Caco-2 (cell line): ENCODE measurements around the gene NRXN2. TPM values are rescaled to one million over a fixed set of nuclear protein-coding genes. Genes with fewer than 3 reads are reported as not detected.

Source experiments
- BruUV-seq: library from RNA; stranded (reverse); fragments of 400-500 nt; replicated peaks from 2 replicates; lab custom pipeline; 2021; lab: Mats Ljungman, UMichigan
- CTCF ChIA-PET: fragments of 300-600 bp; sonication (Branson Sonifier 250); formaldehyde crosslinking; loops from one replicate; lab custom pipeline; 2022; ENCODE audit warnings: antibody characterized with exemption; lab: Charles Lee
- POLR2A ChIA-PET: fragments of 300-600 bp; sonication (Branson Sonifier 250); formaldehyde crosslinking; loops from one replicate; lab custom pipeline; 2022; ENCODE audit warnings: antibody characterized with exemption; lab: Charles Lee
- DNase-seq, 2 experiments: peaks; one replicate each; pipeline versions ENCODE4 v3.0.0 to v3.0.0-alpha.2; 2020 to 2022
- H3K27me3 ChIP-seq: replicated peaks from 2 replicates; pipeline ENCODE4 v1.6.0; 2011; ENCODE audit warnings: low read length; ENCODE audit not compliant: control insufficient read depth, insufficient read depth
- H3K36me3 ChIP-seq: 2 replicates; pipeline ENCODE4 v1.5.1; 2011; ENCODE audit warnings: low read length; ENCODE audit not compliant: control insufficient read depth, insufficient read depth
- H3K4me1 ChIP-seq: fragments of 250-450 bp; sonication (Bioruptor Pico); 2 replicates; pipeline ENCODE4 v1.5.1; 2020; ENCODE audit warnings: mild to moderate bottlenecking
- H3K4me3 ChIP-seq: 2 replicates; pipeline ENCODE4 v1.5.1; 2011; ENCODE audit warnings: low read depth, mild to moderate bottlenecking, control low read depth, low read length
- H3K9me3 ChIP-seq: fragments of 250-450 bp; sonication (Bioruptor Pico); 2 replicates; pipeline ENCODE4 v1.5.1; 2020; ENCODE audit warnings: mild to moderate bottlenecking, moderate library complexity
- H3K27ac Mint-ChIP-seq: one replicate; pipeline ENCODE4 v1.8.0; 2022; ENCODE audit warnings: mixed read lengths; ENCODE audit not compliant: unreplicated experiment
- H3K27me3 Mint-ChIP-seq: one replicate; pipeline ENCODE4 v1.8.0; 2022; ENCODE audit warnings: mixed read lengths; ENCODE audit not compliant: insufficient read depth, unreplicated experiment
- H3K36me3 Mint-ChIP-seq: one replicate; pipeline ENCODE4 v1.8.0; 2022; ENCODE audit warnings: mild to moderate bottlenecking, mixed read lengths; ENCODE audit not compliant: insufficient read depth, unreplicated experiment
- H3K4me1 Mint-ChIP-seq: one replicate; pipeline ENCODE4 v1.8.0; 2022; ENCODE audit warnings: low read depth, mixed read lengths; ENCODE audit not compliant: unreplicated experiment
- H3K4me3 Mint-ChIP-seq: one replicate; pipeline ENCODE4 v1.8.0; 2022; ENCODE audit warnings: mild to moderate bottlenecking, moderate library complexity, mixed read lengths; ENCODE audit not compliant: unreplicated experiment
- H3K9me3 Mint-ChIP-seq: one replicate; pipeline ENCODE4 v1.8.0; 2022; ENCODE audit warnings: mixed read lengths; ENCODE audit not compliant: unreplicated experiment
- intact Hi-C: fragments of 100-400 bp; cut with micrococcal nuclease; formaldehyde crosslinking; loops from one replicate; pipeline ENCODE4 v1.10.0; 2022; ENCODE audit not compliant: unreplicated experiment
- total RNA-seq: library from RNA; stranded (reverse); gene quantifications from 2 replicates; pipeline ENCODE4 v1.2.3, GENCODE V29; 2022
- TF ChIP-seq, protein P1 (sequence below), 2 experiments: fragments of 200-600 bp in 1 of 2; IDR thresholded peaks; 1 replicate in 1 of 2; 2 replicates in 1 of 2; pipeline versions ENCODE4 v1.5.1 to v1.8.0; 2011 to 2022; ENCODE audit warnings: antibody characterized with exemption in 1 of 2, control low read depth in 1 of 2, inconsistent platforms in 1 of 2, low read depth in 1 of 2, low read length in 1 of 2, mild to moderate bottlenecking in 1 of 2, moderate library complexity in 1 of 2; ENCODE audit not compliant: insufficient read depth in 1 of 2, severe bottlenecking in 1 of 2, unreplicated experiment in 1 of 2

NRXN2 gene
- total RNA-seq, 1 experiment from 2014 or later, result 7.6 TPM

GRCh38 chr11:64642418-64642735 is 80.6 kb downstream of the NRXN2 start:
- no TSS peak for BruUV-seq
- ChIA-PET POLR2A (no interaction called here), CTCF (no interaction called here)
- Mint-ChIP-seq H3K4me3 (no peak overlapping the region), H3K4me1 (no peaks in the 10 kb centered on the region), H3K27me3 (peaks cover 3% of the 10 kb centered on the region), H3K27ac (no peak overlapping the region), H3K9me3 (no peaks in the 10 kb centered on the region), H3K36me3 (no peaks in the 10 kb centered on the region)
- DNase-seq, result no peak
- no peaks in the 10 kb centered on the region for H3K36me3 ChIP-seq
- TF ChIP-seq, protein P1, sequence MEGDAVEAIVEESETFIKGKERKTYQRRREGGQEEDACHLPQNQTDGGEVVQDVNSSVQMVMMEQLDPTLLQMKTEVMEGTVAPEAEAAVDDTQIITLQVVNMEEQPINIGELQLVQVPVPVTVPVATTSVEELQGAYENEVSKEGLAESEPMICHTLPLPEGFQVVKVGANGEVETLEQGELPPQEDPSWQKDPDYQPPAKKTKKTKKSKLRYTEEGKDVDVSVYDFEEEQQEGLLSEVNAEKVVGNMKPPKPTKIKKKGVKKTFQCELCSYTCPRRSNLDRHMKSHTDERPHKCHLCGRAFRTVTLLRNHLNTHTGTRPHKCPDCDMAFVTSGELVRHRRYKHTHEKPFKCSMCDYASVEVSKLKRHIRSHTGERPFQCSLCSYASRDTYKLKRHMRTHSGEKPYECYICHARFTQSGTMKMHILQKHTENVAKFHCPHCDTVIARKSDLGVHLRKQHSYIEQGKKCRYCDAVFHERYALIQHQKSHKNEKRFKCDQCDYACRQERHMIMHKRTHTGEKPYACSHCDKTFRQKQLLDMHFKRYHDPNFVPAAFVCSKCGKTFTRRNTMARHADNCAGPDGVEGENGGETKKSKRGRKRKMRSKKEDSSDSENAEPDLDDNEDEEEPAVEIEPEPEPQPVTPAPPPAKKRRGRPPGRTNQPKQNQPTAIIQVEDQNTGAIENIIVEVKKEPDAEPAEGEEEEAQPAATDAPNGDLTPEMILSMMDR (IDR thresholded peaks at IDR 0.05; ENCODE audit: insufficient read depth in 1 of 2, low read depth in 1 of 2, low read length in 1 of 2, severe bottlenecking in 1 of 2, unreplicated experiment in 1 of 2), result no peak
- no peak overlapping the region for H3K4me3 ChIP-seq
- no peaks in the 10 kb centered on the region for H3K9me3 ChIP-seq
- H3K4me1 ChIP-seq, result 0 out of 2 replicates have a peak, but pooled peaks cover 4% of the 10 kb centered on the region
- H3K27me3 ChIP-seq, result no peaks in the 10 kb centered on the region; the same call in 1 of the 2 replicates
- intact Hi-C loops, result no loop called here

DNA sequence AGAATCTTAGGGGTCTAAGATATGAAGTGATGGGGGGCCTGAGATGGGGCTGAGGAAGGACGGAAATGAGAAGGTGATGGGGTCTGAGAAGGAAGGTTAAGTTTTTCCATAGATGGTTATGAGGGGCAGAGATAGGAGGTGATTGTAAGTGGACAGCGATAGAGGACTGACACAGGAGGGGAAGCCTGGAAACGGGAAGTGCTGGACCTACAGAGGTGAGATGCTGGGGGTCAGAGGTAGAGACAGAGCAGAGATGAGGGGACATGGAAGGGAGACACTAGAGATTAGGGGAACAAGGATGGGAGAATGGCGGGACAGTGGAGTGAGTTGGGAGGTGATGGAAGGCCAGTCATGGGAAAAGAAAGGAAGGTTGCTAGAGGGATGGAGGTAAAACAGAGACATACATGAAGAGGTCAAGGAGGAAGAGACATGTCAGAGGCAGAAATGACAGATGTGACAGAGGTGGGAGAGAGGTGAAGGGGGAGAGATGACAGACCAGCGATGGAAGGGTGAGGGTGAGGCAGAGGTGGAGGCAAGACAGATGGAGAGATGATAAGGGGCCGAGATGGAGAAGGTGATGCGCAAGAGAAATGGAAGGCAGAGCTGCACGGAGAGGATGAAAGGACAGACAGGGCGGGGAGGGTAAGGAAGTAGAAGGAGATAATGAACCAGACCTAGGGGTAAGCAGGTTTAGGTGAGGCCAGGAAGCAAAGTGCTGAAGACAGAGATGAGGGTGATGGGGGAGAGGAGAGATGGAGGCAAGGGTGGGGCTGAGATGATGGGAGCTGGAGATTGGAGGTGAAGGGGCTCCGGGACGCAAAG is 81.2 kb downstream of the NRXN2 start:
- no peak for DNase-seq
- Histone ChIP-seq H3K4me1 (0 out of 2 replicates have a peak, but pooled peaks cover 4% of the 10 kb centered on the region), H3K36me3 (no peaks in the 10 kb centered on the region), H3K27me3 (no peaks in the 10 kb centered on the region; the same call in 1 of the 2 replicates), H3K9me3 (no peaks in the 10 kb centered on the region), H3K4me3 (no peak overlapping the region)
- Mint-ChIP-seq H3K9me3 (no peaks in the 10 kb centered on the region), H3K27me3 (peaks cover 3% of the 10 kb centered on the region), H3K4me1 (no peaks in the 10 kb centered on the region), H3K4me3 (no peak overlapping the region), H3K27ac (no peak overlapping the region), H3K36me3 (no peaks in the 10 kb centered on the region)
- ChIA-PET POLR2A (no interaction called here), CTCF (no interaction called here)
- intact Hi-C loops, result no loop called here
- TF ChIP-seq, protein P1 (IDR thresholded peaks at IDR 0.05; ENCODE audit: insufficient read depth in 1 of 2, low read depth in 1 of 2, low read length in 1 of 2, severe bottlenecking in 1 of 2, unreplicated experiment in 1 of 2), result no peak
- BruUV-seq, result no TSS peak

DNA sequence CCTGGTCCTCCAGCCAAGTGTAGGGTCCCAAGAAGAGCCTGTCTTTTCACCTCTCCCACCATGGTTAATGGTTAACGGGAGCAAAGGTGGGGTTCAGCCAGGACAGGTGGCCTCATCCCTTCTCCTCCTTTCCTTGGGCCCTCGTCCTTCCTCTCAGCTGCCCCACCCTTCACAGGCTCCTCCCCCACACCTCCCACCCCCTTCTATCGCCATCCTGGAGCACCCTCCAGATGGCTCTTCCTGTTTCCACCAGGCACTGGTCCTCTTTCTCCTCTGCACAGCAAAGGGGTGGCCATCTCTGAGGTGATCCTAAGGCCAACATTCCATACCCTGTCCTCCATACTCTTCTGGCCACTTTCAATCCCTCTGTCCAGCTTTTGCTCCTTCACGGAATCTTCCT is 83.1 kb downstream of the NRXN2 start:
- intact Hi-C loops, result no loop called here
- Histone ChIP-seq H3K36me3 (no peaks in the 10 kb centered on the region), H3K4me1 (0 out of 2 replicates have a peak, but pooled peaks cover 1% of the 10 kb centered on the region), H3K27me3 (no peaks in the 10 kb centered on the region; the same call in 1 of the 2 replicates), H3K4me3 (no peak overlapping the region), H3K9me3 (no peaks in the 10 kb centered on the region)
- no peak overlapping the region for H3K4me3 Mint-ChIP-seq
- no peak overlapping the region for H3K27ac Mint-ChIP-seq
- ChIA-PET CTCF (no interaction called here), POLR2A (no interaction called here)
- no peaks in the 10 kb centered on the region for H3K9me3 Mint-ChIP-seq
- TF ChIP-seq, protein P1 (IDR thresholded peaks at IDR 0.05; ENCODE audit: insufficient read depth in 1 of 2, low read depth in 1 of 2, low read length in 1 of 2, severe bottlenecking in 1 of 2, unreplicated experiment in 1 of 2), result no peak
- no peaks in the 10 kb centered on the region for H3K4me1 Mint-ChIP-seq
- DNase-seq, result no peak
- no TSS peak for BruUV-seq
- H3K36me3 Mint-ChIP-seq, result no peaks in the 10 kb centered on the region
- H3K27me3 Mint-ChIP-seq, result no peaks in the 10 kb centered on the region
